B cell (primary cell): ENCODE results near the gene DNMBP. TPM values are rescaled to one million over a fixed set of nuclear protein-coding genes. Genes with fewer than 3 reads are reported as not detected.

ENCODE experiments used
- ATAC-seq: fragments of 200-7000 bp; cut with Tn5 transposase; one replicate; pipeline ENCODE4 v1.10.0; 2021; ENCODE audit warnings: low read depth, mild to moderate bottlenecking, moderate number of reproducible peaks, moderate library complexity
- CTCF ChIA-PET: fragments of 350-600 bp; sonication (Branson Sonifier 250); formaldehyde crosslinking; loops from one replicate; lab custom pipeline; 2021; ENCODE audit warnings: antibody characterized with exemption, inconsistent platforms; lab: Charles Lee
- POLR2A ChIA-PET: fragments of 350-600 bp; sonication (Branson Sonifier 250); formaldehyde crosslinking; loops from one replicate; lab custom pipeline; 2021; ENCODE audit warnings: antibody characterized with exemption; lab: Charles Lee
- DNase-seq: peaks from one replicate; pipeline ENCODE4 v3.0.0; 2013
- H2AFZ ChIP-seq: 2 replicates; pipeline ENCODE4 v1.6.1; 2012; ENCODE audit warnings: mild to moderate bottlenecking, low read depth, low read length; ENCODE audit not compliant: insufficient read depth, poor library complexity, severe bottlenecking
- H3K27ac ChIP-seq, 2 donors: 1 replicate in 1 of 2; 2 replicates in 1 of 2; pipeline ENCODE4 v1.5.1; 2012 to 2013; ENCODE audit warnings: low read length in 2 of 2, mild to moderate bottlenecking in 2 of 2, moderate library complexity in 1 of 2
- H3K27me3 ChIP-seq, 4 experiments: fragments of 200-600 bp in 1 of 4; sonication (generic) in 1 of 4; replicated peaks in 1 of 4; 1 replicate in 2 of 4; 2 replicates in 2 of 4; pipeline versions ENCODE4 v1.6.1 to v1.7.0; 2013 to 2016; ENCODE audit warnings: low read length in 3 of 4, mild to moderate bottlenecking in 2 of 4, mixed read lengths in 1 of 4, moderate library complexity in 1 of 4; ENCODE audit not compliant: insufficient read depth in 4 of 4, control insufficient read depth in 3 of 4; ENCODE audit errors: control extremely low read depth in 1 of 4
- H3K36me3 ChIP-seq, 2 experiments: replicated peaks in 1 of 2; 1 replicate in 1 of 2; 2 replicates in 1 of 2; pipeline versions ENCODE4 v1.6.1 to v1.7.1; 2013; ENCODE audit warnings: low read length in 1 of 2; ENCODE audit not compliant: insufficient read depth in 2 of 2, control insufficient read depth in 1 of 2; ENCODE audit errors: control extremely low read depth in 1 of 2, extremely low read depth in 1 of 2
- H3K4me1 ChIP-seq, 2 donors: fragments of 200-600 bp in 1 of 2; sonication (generic) in 1 of 2; 1 replicate in 1 of 2; 2 replicates in 1 of 2; pipeline versions ENCODE4 v1.5.1 to v1.6.1; 2013 to 2017; ENCODE audit warnings: low read length in 2 of 2; ENCODE audit not compliant: control insufficient read depth in 2 of 2, insufficient read depth in 2 of 2
- H3K4me2 ChIP-seq: replicated peaks from 2 replicates; pipeline ENCODE3; 2012; ENCODE audit warnings: mild to moderate bottlenecking, low read depth, low read length; ENCODE audit not compliant: poor library complexity, severe bottlenecking
- H3K4me3 ChIP-seq, 5 experiments: fragments of 200-600 bp in 1 of 5; sonication (generic) in 1 of 5; 1 replicate in 3 of 5; 2 replicates in 2 of 5; pipeline versions ENCODE4 v1.5.1 to v1.7.0; 2011 to 2016; ENCODE audit warnings: low read length in 4 of 5, mild to moderate bottlenecking in 4 of 5, low read depth in 2 of 5, control low read depth in 1 of 5, moderate library complexity in 1 of 5; ENCODE audit not compliant: insufficient read depth in 1 of 5; ENCODE audit errors: control extremely low read depth in 1 of 5, extremely low read depth in 1 of 5
- H3K79me2 ChIP-seq: fragments of 200-600 bp; sonication (generic); one replicate; pipeline ENCODE4 v1.6.0; 2016; ENCODE audit warnings: low read length; ENCODE audit not compliant: control insufficient read depth, insufficient read depth
- H3K9ac ChIP-seq: fragments of 200-600 bp; sonication (generic); 2 replicates; pipeline ENCODE4 v1.6.1; 2017; ENCODE audit warnings: mild to moderate bottlenecking, low read length, moderate library complexity
- H3K9me3 ChIP-seq, 3 donors: one replicate each; pipeline versions ENCODE4 v1.6.1 to v1.7.1; 2013; ENCODE audit warnings: low read length in 2 of 3; ENCODE audit not compliant: control insufficient read depth in 2 of 3, insufficient read depth in 1 of 3; ENCODE audit errors: control extremely low read depth in 1 of 3
- H4K20me1 ChIP-seq: 2 replicates; pipeline ENCODE4 v1.6.0; 2012; ENCODE audit warnings: mild to moderate bottlenecking, low read length; ENCODE audit not compliant: insufficient read depth, control insufficient read depth, poor library complexity, severe bottlenecking
- H3K27ac Mint-ChIP-seq: one replicate; pipeline ENCODE4 v1.8.0; 2021; ENCODE audit warnings: mixed read lengths
- H3K27me3 Mint-ChIP-seq: one replicate; pipeline ENCODE4 v1.8.0; 2021; ENCODE audit warnings: mixed read lengths
- H3K4me1 Mint-ChIP-seq: one replicate; pipeline ENCODE4 v1.8.0; 2021; ENCODE audit warnings: mixed read lengths
- H3K4me3 Mint-ChIP-seq: one replicate; pipeline ENCODE4 v1.8.0; 2021; ENCODE audit warnings: mixed read lengths
- H3K9me3 Mint-ChIP-seq: one replicate; pipeline ENCODE4 v1.8.0; 2022; ENCODE audit warnings: mixed read lengths; ENCODE audit not compliant: insufficient read depth
- CTCF ChIP-seq: fragments of 200-600 bp; IDR thresholded peaks from one replicate; pipeline ENCODE4 v1.8.0; 2022; ENCODE audit warnings: antibody characterized with exemption, mild to moderate bottlenecking
- EZH2 ChIP-seq: IDR thresholded peaks from 2 replicates; pipeline ENCODE4 v1.6.1; 2012; ENCODE audit warnings: borderline replicate concordance, low read depth, mild to moderate bottlenecking, moderate library complexity, low read length; ENCODE audit not compliant: insufficient read depth, poor library complexity, severe bottlenecking
- WGBS: methylation state at CpG from one replicate; pipeline ENCODE4 v1.1.5; 2013; ENCODE audit warnings: missing lambda C conversion rate; ENCODE audit not compliant: insufficient coverage; 5-methylcytosine and 5-hydroxymethylcytosine counted together
- intact Hi-C: fragments of 100-400 bp; cut with micrococcal nuclease; formaldehyde crosslinking; loops from one replicate; pipeline ENCODE4 v1.10.0; 2022
- polyA plus RNA-seq: library from polyadenylated mRNA; depleted of rRNA; stranded (reverse); fragments of >200 nt; gene quantifications from 2 replicates; pipeline ENCODE4 v1.2.3, GENCODE V29; 2012
- total RNA-seq, 2 donors: library from RNA; stranded (reverse); fragments of 120-200 nt in 1 of 2; gene quantifications; 1 replicate in 1 of 2; 2 replicates in 1 of 2; pipeline versions ENCODE4 v1.2.3 to v1.2.4, GENCODE V29; 2013 to 2022

DNMBP gene
- total and polyA plus RNA-seq, 2 donors (not counting 1 experiment from before 2014, with no cell fraction given): 12.8 to 22.6 TPM

- no peaks in the 10 kb centered on the region for H3K27me3 Mint-ChIP-seq
- H3K27me3 ChIP-seq: no peaks in the 10 kb centered on the region
- ATAC-seq (peak; percentile 62), DNase-seq (no peak)
- ChIA-PET POLR2A (no interaction called here), CTCF (interaction anchor here (0.8 to 7.8 kb wide), 18 partner anchors 9 to 162 kb away, joined by 3 to 75 read pairs (median 10); no protein-coding TSS in a partner anchor)
- peaks cover 2% of the 10 kb centered on the region for H3K9me3 Mint-ChIP-seq
- H3K4me3 ChIP-seq: peak overlapping the region; percentile 82 to 95 (median 90)
- peaks cover 45% of the 10 kb centered on the region for H3K79me2 ChIP-seq
- peak overlapping the region; percentile 78 for H3K27ac Mint-ChIP-seq
- WGBS: under 1% methylated on average over 45 of the region's 45 CpGs
- H2AFZ ChIP-seq: peak overlapping the region; percentile 85
- H4K20me1 ChIP-seq: peaks cover 17% of the 10 kb centered on the region
- H3K4me1 Mint-ChIP-seq: peaks cover 69% of the 10 kb centered on the region
- intact Hi-C loops: loop anchor here (1.0 to 5.0 kb wide), 5 partner anchors 15 to 392 kb away; partner anchors contain the start of genes COX15 and CUTC
- H3K27ac ChIP-seq: peak overlapping the region; percentile 53 to 55
- H3K9me3 ChIP-seq: no peaks in the 10 kb centered on the region
- H3K4me3 Mint-ChIP-seq: peak overlapping the region; percentile 89
- TF ChIP-seq CTCF (no peak), EZH2 (no peak)
- peak overlapping the region; percentile 83 for H3K9ac ChIP-seq
- H3K4me1 ChIP-seq: peaks cover 44 to 47% of the 10 kb centered on the region in 2 donors
- peak overlapping the region; percentile 91 for H3K4me2 ChIP-seq
- no peaks in the 10 kb centered on the region for H3K36me3 ChIP-seq
These were observed 409 bp downstream of the DNMBP start for GRCh38 chr10:100009283-100009792.

- DNase-seq (no peak), ATAC-seq (no peak)
- 0% methylated on average over 2 of the region's 9 CpGs for WGBS
- CTCF ChIA-PET: interaction anchor here (1.2 to 7.8 kb wide), 14 partner anchors 10 to 163 kb away, joined by 3 to 75 read pairs (median 15); no protein-coding TSS in a partner anchor
- H4K20me1 ChIP-seq: peaks cover 17% of the 10 kb centered on the region
- TF ChIP-seq CTCF (no peak), EZH2 (no peak)
- H3K4me1 ChIP-seq: peaks cover 39 to 42% of the 10 kb centered on the region in 2 donors
- H3K4me3 ChIP-seq: peak overlapping the region; percentile 82 to 95 (median 90)
- H3K27me3 Mint-ChIP-seq: no peaks in the 10 kb centered on the region
- H3K4me1 Mint-ChIP-seq: peaks cover 64% of the 10 kb centered on the region
- peak overlapping the region; percentile 89 for H3K4me3 Mint-ChIP-seq
- peaks cover 2% of the 10 kb centered on the region for H3K9me3 Mint-ChIP-seq
- peak overlapping the region; percentile 83 for H3K9ac ChIP-seq
- H3K27me3 ChIP-seq: no peaks in the 10 kb centered on the region
- H3K4me2 ChIP-seq: peak overlapping the region; percentile 91
- H3K27ac ChIP-seq: peak overlapping the region in 1 of 2 donors; percentile 53
- H2AFZ ChIP-seq: peak overlapping the region; percentile 85
- no peaks in the 10 kb centered on the region for H3K36me3 ChIP-seq
- H3K9me3 ChIP-seq: no peaks in the 10 kb centered on the region
- intact Hi-C loops: loop anchor here (1.0 to 5.0 kb wide), 5 partner anchors 14 to 391 kb away; partner anchors contain the start of genes COX15 and CUTC
- H3K27ac Mint-ChIP-seq: peak overlapping the region; percentile 78
- POLR2A ChIA-PET: no interaction called here
- H3K79me2 ChIP-seq: peaks cover 50% of the 10 kb centered on the region
These were observed 952 bp downstream of the DNMBP start for GRCh38 chr10:100008708-100009282.
